A673 (cell line): Measurements from ENCODE around the gene YTHDF1. TPM values are rescaled to one million over a fixed set of nuclear protein-coding genes. Genes with fewer than 3 reads are reported as not detected.

Experiments used
- BruUV-seq: library from RNA; stranded (reverse); fragments of 400-500 nt; replicated peaks from 2 replicates; lab custom pipeline; 2021; lab: Mats Ljungman, UMichigan
- CTCF ChIA-PET: fragments of 300-600 bp; sonication (Branson Sonifier 250); formaldehyde crosslinking; loops from one replicate; lab custom pipeline; 2022; ENCODE audit warnings: antibody characterized with exemption; lab: Charles Lee
- POLR2A ChIA-PET: fragments of 300-600 bp; sonication (Branson Sonifier 250); formaldehyde crosslinking; loops from one replicate; lab custom pipeline; 2022; ENCODE audit warnings: antibody characterized with exemption; ENCODE audit not compliant: low non-redundant PET; lab: Charles Lee
- DNase-seq: peaks from one replicate; pipeline ENCODE4 v3.0.0-alpha.2; 2015; ENCODE audit warnings: low spot score
- H3K27ac ChIP-seq: fragments of 200-600 bp; sonication (generic); 2 replicates; pipeline ENCODE4 v1.5.1; 2016; ENCODE audit warnings: mixed run types, low read depth, mild to moderate bottlenecking, mixed read lengths, antibody characterized with exemption, low read length; ENCODE audit not compliant: poor library complexity, severe bottlenecking
- H3K27me3 ChIP-seq: fragments of 200-600 bp; sonication (generic); replicated peaks from 2 replicates; pipeline ENCODE4 v1.6.1; 2017; ENCODE audit warnings: mixed run types, low read depth, mild to moderate bottlenecking, mixed read lengths, antibody characterized with exemption, low read length; ENCODE audit not compliant: insufficient read depth, poor library complexity
- H3K36me3 ChIP-seq: fragments of 200-600 bp; sonication (generic); 2 replicates; pipeline ENCODE4 v1.6.1; 2016; ENCODE audit warnings: mixed run types, mild to moderate bottlenecking, mixed read lengths, antibody characterized with exemption, low read length; ENCODE audit not compliant: insufficient read depth, poor library complexity, severe bottlenecking
- H3K4me1 ChIP-seq: fragments of 200-600 bp; sonication (generic); 2 replicates; pipeline ENCODE4 v1.6.1; 2017; ENCODE audit warnings: mixed run types, mild to moderate bottlenecking, mixed read lengths, antibody characterized with exemption, low read length; ENCODE audit not compliant: insufficient read depth, poor library complexity, severe bottlenecking
- H3K4me3 ChIP-seq: fragments of 200-600 bp; sonication (generic); 2 replicates; pipeline ENCODE4 v1.5.1; 2016; ENCODE audit warnings: low read depth, mixed run types, mild to moderate bottlenecking, mixed read lengths, low read length; ENCODE audit not compliant: poor library complexity, severe bottlenecking
- H3K9me3 ChIP-seq: fragments of 200-600 bp; sonication (generic); 2 replicates; pipeline ENCODE4 v1.6.1; 2016; ENCODE audit warnings: mixed run types, low read depth, mild to moderate bottlenecking, mixed read lengths, antibody characterized with exemption, low read length; ENCODE audit not compliant: poor library complexity, severe bottlenecking
- EZH2 ChIP-seq: fragments of 200-600 bp; sonication (generic); IDR thresholded peaks from 2 replicates; pipeline ENCODE4 v1.6.1; 2017; ENCODE audit warnings: borderline replicate concordance, low read depth, mild to moderate bottlenecking, mixed read lengths, antibody characterized with exemption, low read length; ENCODE audit not compliant: poor library complexity, severe bottlenecking
- intact Hi-C: fragments of 100-400 bp; cut with micrococcal nuclease; formaldehyde crosslinking; loops from one replicate; pipeline ENCODE4 v1.10.0; 2022; ENCODE audit not compliant: unreplicated experiment
- total RNA-seq: library from RNA; stranded (reverse); gene quantifications from 2 replicates; pipeline ENCODE4 v1.2.3, GENCODE V29; 2021
- TF ChIP-seq, protein P1 (sequence below): fragments of 300-800, 200-600 bp; sonication (generic); conservative IDR thresholded peaks from 2 replicates; pipeline ENCODE4 v1.5.1; 2017; ENCODE audit warnings: low read depth, mild to moderate bottlenecking, antibody characterized with exemption, low read length, moderate library complexity, mixed read lengths

The YTHDF1 gene
- total RNA-seq, 1 experiment from 2014 or later, result 52.4 TPM

DNA sequence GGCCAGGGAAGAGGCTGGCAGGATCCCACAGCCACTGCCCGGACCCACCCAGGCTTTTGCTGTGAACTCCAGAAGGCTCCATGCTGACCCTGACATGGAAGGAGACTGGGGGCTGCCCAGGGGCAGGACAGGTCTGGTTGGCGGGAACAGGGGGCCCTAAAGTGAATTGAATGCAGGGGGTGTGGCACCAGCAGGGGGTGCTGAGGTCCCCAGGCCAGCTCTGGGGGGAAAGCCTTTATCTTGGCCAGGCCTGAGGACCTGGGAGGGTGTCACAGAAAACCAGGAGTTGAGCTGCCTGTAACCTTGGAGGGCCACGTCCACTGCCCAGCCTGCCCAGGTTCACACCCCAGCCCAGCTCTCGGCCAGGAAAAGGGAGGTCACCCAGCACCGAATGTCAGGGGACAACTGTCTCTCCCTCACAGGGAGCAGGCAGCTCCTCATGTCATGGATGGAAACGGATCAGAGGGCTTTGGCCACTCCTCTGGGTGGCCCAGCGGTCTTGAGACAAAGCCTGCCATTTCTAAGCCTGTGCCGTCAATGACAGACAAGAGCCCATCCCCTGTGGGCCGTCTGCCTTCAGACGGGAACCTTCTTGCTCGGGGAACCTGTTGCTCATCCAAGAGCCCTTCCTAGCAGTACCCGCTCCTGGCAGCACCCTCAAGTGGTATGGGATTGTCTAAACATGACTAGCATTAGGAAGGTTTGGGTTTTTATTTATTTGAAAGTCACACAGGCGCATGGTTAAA, 2.9 kb upstream of the YTHDF1 start:
- no peak overlapping the region for H3K4me3 ChIP-seq
- TF ChIP-seq, protein P1, sequence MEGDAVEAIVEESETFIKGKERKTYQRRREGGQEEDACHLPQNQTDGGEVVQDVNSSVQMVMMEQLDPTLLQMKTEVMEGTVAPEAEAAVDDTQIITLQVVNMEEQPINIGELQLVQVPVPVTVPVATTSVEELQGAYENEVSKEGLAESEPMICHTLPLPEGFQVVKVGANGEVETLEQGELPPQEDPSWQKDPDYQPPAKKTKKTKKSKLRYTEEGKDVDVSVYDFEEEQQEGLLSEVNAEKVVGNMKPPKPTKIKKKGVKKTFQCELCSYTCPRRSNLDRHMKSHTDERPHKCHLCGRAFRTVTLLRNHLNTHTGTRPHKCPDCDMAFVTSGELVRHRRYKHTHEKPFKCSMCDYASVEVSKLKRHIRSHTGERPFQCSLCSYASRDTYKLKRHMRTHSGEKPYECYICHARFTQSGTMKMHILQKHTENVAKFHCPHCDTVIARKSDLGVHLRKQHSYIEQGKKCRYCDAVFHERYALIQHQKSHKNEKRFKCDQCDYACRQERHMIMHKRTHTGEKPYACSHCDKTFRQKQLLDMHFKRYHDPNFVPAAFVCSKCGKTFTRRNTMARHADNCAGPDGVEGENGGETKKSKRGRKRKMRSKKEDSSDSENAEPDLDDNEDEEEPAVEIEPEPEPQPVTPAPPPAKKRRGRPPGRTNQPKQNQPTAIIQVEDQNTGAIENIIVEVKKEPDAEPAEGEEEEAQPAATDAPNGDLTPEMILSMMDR, result no peak
- TF ChIP-seq EZH2, result no peak
- no TSS peak for BruUV-seq
- H3K36me3 ChIP-seq, result peaks cover 9% of the 10 kb centered on the region
- peaks cover 14% of the 10 kb centered on the region for H3K27me3 ChIP-seq
- POLR2A ChIA-PET, result no interaction called here
- no peak for DNase-seq
- H3K4me1 ChIP-seq, result no peaks in the 10 kb centered on the region
- intact Hi-C loops, result no loop called here
- no peak overlapping the region for H3K27ac ChIP-seq
- CTCF ChIA-PET, result no interaction called here
- H3K9me3 ChIP-seq, result no peaks in the 10 kb centered on the region

DNA sequence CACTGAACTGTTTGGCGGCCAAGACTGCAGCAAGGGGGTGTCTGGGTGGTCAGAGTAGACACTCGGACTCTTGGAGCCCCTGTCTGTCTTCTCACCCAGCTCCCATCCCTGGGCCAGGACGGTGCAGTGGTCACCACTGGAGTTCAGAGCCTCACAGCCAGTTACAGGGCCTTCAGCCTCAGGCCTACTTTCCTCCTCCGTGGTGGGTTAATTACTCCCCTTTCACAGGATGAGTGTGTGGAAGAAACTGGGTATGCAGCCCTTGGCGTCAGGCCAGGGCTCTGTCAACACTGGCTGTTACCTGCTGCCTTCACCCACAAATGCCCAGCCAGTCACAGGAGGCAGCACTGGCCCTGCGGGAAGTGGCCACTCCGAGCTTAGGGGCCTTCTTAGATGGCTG, 1.8 kb upstream of the YTHDF1 start:
- Histone ChIP-seq H3K36me3 (peaks cover 21% of the 10 kb centered on the region), H3K4me3 (no peak overlapping the region), H3K27ac (no peak overlapping the region), H3K27me3 (peaks cover 14% of the 10 kb centered on the region), H3K9me3 (no peaks in the 10 kb centered on the region), H3K4me1 (no peaks in the 10 kb centered on the region)
- BruUV-seq, result no TSS peak
- POLR2A ChIA-PET, result no interaction called here
- no peak for DNase-seq
- intact Hi-C loops, result no loop called here
- TF ChIP-seq, protein P1, result no peak
- TF ChIP-seq EZH2, result no peak
- CTCF ChIA-PET, result no interaction called here

DNA sequence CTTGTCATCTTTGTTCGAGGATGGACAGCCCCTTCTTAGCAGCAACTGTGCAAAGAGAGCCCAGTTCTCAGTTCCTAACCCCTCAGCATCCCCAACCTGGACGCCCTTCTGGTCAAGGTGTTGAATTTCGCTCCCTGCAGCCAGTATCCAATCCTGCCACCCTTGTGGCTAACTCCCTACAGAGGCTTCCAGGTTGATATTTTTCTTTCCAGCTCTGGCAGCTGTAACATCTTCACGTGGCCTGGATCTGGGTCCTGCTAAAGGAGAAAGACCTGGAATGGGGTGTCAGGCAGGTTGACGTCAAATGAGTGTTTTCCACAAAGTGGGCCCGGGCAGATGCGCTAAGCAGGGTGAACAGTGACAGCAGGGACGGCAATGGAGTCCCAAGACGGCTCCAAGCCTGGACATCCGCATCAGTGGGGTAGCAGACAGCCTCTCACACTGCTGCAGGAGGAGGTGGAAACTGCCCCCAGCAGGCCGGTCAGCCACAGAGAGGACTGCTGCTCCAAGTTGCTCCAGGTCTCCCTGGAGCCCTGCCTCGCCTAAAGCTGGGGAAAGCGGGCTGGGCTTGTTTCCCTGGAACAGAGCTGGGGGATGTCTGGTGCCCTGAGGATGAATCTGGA, 1.0 kb upstream of the YTHDF1 start:
- no TSS peak for BruUV-seq
- POLR2A ChIA-PET, result no interaction called here
- peak overlapping the region; percentile 81 for H3K27ac ChIP-seq

More for the DNA sequence above, 1.0 kb upstream of the YTHDF1 start:
- CTCF ChIA-PET, result no interaction called here
- Histone ChIP-seq H3K36me3 (peaks cover 28% of the 10 kb centered on the region), H3K4me3 (peak overlapping the region; percentile 85), H3K4me1 (no peaks in the 10 kb centered on the region), H3K9me3 (no peaks in the 10 kb centered on the region), H3K27me3 (peaks cover 14% of the 10 kb centered on the region)
- intact Hi-C loops, result no loop called here
- no peak for DNase-seq
- no peak for TF ChIP-seq EZH2
- TF ChIP-seq, protein P1, result no peak
